ENCODE measurements around the gene GPR183.

GPR183 gene, protein sequence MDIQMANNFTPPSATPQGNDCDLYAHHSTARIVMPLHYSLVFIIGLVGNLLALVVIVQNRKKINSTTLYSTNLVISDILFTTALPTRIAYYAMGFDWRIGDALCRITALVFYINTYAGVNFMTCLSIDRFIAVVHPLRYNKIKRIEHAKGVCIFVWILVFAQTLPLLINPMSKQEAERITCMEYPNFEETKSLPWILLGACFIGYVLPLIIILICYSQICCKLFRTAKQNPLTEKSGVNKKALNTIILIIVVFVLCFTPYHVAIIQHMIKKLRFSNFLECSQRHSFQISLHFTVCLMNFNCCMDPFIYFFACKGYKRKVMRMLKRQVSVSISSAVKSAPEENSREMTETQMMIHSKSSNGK

GRCh38 chr13:99307247-99307646 lies at the start of gene GPR183:
TSS of gene GPR183 (minus strand) at chr13:99307399. CDS start at chr13:99296145, 11,254 bp downstream.
- no peak for DNase-seq (ENCODE audit: low read depth in 3 of 3, low spot score in 1 of 3)

- DNase-seq (ENCODE audit: low read depth in 3 of 3, low spot score in 1 of 3): no peak
These were observed 49.3 kb upstream of the GPR183 start for GRCh38 chr13:99356262-99357091.

- no peak for DNase-seq (ENCODE audit: low read depth in 3 of 3, low spot score in 1 of 3)
These were observed 48.7 kb upstream of the GPR183 start for GRCh38 chr13:99356012-99356261.

GRCh38 chr13:99355267-99356011 lies 48.2 kb upstream of the GPR183 start:
- no peak for DNase-seq (ENCODE audit: low read depth in 3 of 3, low spot score in 1 of 3)

DNA sequence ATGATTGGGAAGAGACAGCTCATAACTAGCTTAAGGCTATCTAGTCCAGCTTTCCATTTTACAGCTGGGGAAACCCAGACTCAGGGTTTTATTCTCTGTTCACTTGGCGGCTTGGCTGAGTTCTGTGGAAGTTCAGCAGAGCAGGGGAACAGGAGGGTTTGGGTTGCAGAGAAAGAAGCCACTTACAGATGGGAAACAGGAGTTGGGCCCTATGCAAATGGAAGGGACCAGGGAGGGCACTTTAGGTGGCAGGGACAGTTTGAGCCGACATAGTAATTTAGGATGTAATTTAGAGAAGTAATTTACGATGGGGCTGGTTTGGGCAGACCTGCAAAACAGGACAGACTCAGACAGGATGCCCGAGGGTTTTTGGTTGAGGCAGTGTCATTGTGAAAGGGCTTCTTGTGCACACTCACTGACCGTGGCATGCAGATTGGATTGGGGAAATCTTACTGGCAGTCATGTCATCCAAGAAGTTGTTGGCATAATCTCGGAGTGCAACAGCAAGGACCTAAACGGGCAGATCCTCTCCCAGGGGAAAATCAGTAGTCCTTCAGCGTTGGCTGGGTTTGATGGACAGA lies 47.3 kb upstream of the GPR183 start:
- DNase-seq (ENCODE audit: low read depth in 3 of 3, low spot score in 1 of 3): no peak

DNA sequence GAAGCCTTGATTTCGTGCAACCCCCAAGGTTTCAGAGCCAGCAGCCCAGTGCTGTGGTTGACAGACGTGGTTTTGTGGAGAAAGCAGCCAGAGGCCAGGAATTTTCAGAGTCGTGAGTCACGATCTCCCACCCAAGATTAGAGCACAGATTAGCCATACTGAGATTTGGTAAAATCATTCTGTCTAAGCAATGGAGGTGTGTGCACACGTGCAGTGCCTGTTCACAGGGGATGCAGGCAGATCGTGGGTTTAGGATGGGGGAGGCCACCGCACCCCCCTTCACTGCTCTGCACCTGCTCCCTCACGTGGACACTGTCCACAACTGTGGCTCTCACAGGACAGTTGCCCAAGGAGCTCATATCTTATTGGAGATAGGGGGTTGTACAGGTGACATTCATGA lies 46.6 kb upstream of the GPR183 start:
- no peak for DNase-seq (ENCODE audit: low read depth in 3 of 3, low spot score in 1 of 3)

DNA sequence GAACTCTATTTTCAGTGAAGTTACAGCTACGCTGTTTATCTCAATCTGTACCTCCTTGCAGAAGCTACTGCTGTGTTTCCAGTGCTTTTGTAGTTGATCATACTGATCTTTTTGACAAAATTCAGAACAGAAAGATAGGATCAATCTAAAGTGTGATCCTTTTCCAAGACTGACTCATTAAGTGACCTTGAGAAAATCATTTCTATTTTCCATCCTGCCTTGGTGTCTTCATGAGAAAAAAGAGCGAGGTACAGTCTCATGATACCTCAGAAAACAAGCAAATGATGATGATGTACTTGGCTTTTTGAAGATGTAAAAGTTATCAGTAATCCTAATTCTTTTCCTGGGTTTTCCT lies 46.0 kb upstream of the GPR183 start:
- no peak for DNase-seq (ENCODE audit: low read depth in 3 of 3, low spot score in 1 of 3)

DNA sequence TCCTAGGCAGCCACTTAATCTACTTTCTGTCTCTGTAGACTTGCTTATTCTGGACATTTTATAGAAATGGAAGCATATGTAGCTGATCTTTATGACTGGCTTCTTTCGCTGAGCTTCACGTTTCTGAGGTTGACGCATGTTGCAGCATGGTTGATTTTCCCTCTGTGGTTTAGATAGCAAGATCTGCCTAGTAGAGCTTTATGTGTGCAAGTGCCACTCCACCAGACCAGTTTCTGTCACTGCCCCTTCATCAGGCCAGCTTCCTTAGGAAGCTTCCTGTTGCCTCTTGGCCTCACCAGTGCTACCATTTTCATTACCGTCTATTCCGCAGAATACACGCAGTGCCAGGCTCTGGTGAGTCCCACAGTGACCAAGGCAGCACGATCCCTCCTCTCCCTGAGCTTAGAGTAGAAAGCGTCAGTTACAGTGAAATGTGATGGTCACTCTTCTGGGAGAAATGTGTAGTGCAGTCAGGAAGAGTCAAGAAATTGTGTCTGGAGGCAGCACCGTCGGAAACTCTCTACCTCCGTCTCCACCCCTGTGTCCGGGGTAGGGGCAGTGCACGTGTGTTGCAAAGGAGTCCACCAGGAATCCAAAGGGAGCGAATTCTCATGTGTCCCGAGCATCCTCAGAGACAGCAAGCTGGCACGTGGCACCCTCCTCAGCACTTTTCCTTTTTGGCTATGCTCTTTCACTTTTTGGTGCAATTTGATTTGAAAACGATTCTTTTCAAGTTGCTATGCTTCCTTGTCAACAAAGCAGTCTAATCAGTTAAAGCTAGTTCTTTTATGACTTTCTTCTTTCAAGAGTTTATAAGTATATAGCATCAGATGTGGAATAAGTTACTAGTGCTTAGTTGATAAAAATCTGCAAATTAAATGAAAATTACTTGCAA lies 45.4 kb upstream of the GPR183 start:
- DNase-seq (ENCODE audit: low read depth in 3 of 3, low spot score in 1 of 3): no peak

DNA sequence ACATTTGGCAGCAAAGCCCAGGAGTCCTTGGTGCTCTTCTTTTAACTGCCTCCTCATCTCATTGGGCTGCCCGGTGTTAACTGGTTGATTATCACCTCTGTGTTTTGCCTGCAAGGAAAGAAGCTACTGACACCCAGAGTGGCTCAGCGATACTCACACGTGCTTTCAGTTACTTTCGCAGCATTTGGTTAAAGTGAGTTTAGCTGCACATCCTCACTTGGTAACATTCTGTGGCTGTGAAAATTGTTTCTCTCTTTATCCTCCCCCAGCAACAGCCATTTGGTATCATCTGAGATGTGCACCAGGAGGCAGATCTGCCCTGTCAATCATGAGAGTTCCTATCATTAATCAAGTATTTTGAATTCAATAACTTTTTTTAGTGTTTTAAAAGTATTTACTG lies 44.6 kb upstream of the GPR183 start:
- DNase-seq (ENCODE audit: low read depth in 3 of 3, low spot score in 1 of 3): no peak

GRCh38 chr13:99350191-99350590 lies 43.0 kb upstream of the GPR183 start:
- no peak for DNase-seq (ENCODE audit: low read depth in 3 of 3, low spot score in 1 of 3)

DNA sequence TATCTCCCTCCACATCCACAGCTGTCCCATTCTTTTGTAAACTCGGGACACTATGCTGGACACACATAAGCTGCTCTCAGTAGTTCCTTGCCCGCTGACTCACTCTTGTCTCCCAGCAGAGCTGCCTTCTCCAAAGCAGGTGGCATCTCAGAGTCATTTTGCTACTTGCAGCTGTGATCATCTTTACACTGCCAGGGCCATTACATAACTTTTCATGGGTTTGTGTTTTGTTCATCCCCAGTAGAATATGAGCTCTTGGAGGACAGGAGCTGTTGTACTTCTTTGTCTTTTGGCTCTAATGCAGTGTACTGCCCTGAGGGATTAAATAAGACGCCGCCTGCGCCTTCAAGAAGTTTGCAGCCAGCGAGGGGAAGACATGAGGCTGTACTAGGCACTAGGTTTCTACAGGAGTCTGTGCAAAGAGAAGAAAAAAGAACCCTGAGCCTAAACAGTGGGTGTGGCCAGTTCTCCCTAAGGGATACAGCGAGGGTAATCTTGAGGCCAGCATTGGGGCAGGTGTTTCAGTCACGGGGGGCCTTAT lies 40.8 kb upstream of the GPR183 start:
- no peak for DNase-seq (ENCODE audit: low read depth in 3 of 3, low spot score in 1 of 3)

- no peak for DNase-seq (ENCODE audit: low read depth in 3 of 3, low spot score in 1 of 3)
These were observed 40.2 kb upstream of the GPR183 start for GRCh38 chr13:99347335-99347878.

DNA sequence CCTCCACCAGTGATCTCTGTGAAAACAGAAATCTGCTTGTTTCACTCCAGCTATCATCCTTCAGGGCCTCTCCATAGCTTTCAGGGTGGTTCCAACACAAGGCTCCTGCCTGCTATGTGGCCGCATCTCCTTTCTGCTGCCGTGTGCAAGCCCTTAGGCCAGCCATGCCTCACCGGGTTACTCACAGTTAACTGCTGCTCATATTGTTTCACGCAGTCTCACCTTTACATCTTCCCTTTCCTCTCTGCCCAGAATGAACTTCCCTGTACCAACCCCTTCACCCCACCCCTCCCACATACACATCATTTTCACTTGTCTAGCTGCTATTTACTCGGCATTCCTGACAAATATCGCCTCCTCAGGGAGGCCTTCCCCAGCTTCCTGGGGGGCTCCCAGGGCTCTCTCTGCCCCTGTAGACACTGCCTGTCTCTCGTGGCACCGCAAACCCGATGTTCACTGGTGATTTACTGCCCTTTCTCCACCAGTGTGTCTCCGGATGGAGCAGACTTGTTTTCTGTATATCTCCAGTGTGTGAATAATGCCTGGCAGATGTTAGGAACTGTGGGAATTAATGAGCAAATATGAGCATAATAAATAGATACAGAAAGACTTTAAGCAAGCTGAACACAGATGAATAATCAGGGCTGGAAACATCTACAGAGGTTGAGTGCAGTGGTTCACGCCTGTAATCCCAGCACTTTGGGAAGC lies 39.3 kb upstream of the GPR183 start:
- DNase-seq (ENCODE audit: low read depth in 3 of 3, low spot score in 1 of 3): no peak

- no peak for DNase-seq (ENCODE audit: low read depth in 3 of 3, low spot score in 1 of 3)
These were observed 38.1 kb upstream of the GPR183 start for GRCh38 chr13:99345345-99345744.

DNA sequence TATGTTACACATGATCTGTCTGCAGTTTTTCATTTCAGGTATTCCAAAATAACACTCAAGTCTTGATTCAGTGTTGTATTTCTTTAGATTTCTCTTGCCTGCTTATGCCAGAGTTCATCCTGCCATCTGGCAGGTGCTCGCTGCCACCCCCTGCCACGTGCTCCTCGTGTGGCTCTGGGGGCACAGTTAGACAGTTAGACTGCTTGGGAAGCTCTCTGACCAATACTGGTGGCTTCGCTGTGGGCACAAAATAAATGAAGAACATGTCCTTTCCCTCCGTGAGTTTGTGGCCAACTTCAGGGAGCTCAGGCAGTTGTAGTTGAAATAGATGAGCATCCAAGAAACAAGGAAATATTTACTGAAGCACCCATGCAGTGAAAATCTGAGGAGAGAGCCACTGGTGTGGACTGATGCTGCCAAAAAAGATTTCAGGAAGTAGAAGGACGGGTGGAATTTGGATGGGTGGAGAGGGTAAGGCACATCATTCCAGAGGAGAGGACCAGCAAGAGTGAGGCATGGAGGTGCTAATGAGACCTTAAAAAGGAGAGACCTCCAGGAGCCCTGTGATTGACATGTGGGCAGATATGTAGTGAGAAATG lies 37.5 kb upstream of the GPR183 start:
- no peak for DNase-seq (ENCODE audit: low read depth in 3 of 3, low spot score in 1 of 3)

- no peak for DNase-seq (ENCODE audit: low read depth in 3 of 3, low spot score in 1 of 3)
These were observed 35.6 kb upstream of the GPR183 start for GRCh38 chr13:99342723-99343315.

DNA sequence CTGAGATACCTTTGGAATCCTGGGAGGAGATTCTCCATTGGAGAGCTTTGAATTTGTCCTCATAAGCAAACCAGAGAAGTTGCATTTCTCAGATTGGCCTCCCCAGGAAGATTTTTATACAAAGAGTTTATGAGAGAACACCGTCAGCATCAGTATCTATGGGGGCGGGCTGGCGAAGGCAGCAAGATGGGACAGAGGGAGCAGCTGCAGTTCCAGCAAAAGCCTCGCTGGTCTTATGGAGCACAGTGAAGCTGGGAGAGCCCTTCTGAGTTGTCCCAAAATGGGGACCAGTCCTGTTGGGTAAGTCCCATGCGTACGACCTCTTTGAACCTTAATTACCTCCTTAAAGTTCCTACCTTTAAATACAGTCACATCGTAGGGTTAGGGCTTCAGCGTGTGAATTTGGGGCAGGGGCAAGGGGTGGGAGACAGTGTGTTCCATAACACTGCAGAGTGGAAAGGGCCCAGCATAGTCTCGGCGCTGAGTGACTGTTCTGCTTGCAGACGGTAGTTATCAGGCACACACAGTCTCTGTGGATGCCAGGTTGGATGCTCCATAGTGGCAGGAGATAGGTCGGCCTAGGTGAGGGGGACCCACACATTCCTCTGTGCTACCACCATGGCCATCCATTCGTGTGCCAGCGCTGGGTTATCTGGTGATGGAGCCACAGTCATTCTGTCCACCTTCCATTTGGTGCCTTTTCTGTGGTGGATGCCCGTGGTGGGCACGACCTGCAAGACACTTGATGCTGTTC lies 34.9 kb upstream of the GPR183 start:
- DNase-seq (ENCODE audit: low read depth in 3 of 3, low spot score in 1 of 3): no peak

DNA sequence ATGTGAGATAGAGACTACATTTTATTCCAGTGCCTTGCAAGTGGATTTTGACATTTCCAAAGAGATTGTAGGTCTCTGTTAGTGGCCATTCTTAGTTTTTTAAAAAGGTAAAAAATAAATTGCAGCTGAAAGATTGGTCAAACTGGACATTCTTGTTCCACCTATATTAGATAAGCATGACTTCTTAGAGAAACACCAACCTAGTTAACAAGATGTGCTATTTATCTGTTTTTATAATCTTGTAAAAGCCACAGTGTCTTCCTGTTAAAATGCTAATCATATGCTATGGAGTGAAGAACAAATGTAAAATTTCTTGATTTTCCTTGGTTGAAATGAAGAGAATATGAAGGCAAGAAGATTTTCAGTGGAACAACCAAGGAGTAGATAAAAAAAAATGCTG lies 33.4 kb upstream of the GPR183 start:
- DNase-seq (ENCODE audit: low read depth in 3 of 3, low spot score in 1 of 3): no peak

Measured in stimulated activated CD4-positive, alpha-beta T cell treated with anti-CD3 and anti-CD28 coated beads, TNF-alpha, amount 100 ng/mL, for 1 hour (primary cell).